Daoy (cell line): ENCODE data around the gene SLC35F3. TPM values are rescaled to one million over a fixed set of nuclear protein-coding genes. Genes with fewer than 3 reads are reported as not detected.
"Not testable (repeated sequence)": the region's sequence is repeated elsewhere in the genome, so short reads cannot be mapped to it uniquely, and the experiment has no call there.

Experiments
- DNase-seq: peaks from one replicate; pipeline ENCODE4 v3.0.0-alpha.2; 2015; ENCODE audit warnings: low read depth
- total RNA-seq: library from RNA; depleted of rRNA; stranded (reverse); fragments of >200 nt; shearing (Covaris generic); gene quantifications from 2 replicates; pipeline ENCODE4 v1.2.3, GENCODE V29; 2014

Gene SLC35F3
- total RNA-seq, 1 experiment from 2014 or later: 7.5 TPM

GRCh38 chr1:234246638-234247116, 342.2 kb downstream of the SLC35F3 start:
- no peak for DNase-seq

DNA sequence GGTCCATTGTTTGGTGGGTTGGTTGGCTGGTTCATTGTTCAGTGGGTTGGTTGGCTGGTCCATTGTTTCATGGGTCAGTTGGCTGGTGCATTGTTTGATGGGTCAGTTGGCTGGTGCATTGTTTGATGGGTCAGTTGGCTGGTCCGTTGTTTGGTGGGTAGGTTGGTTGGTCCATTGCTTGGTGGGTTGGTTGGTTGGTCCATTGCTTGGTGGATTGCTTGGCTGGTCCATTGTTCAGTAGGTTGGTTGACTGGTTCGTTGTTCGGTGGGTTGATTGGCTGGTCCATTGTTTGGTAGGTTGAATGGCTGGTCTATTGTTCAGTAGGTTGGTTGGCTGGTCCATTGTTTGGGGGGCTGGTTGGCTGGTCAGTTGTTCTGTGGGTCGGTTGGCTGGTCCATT, 343.3 kb downstream of the SLC35F3 start:
- DNase-seq: not testable (repeated sequence)

- DNase-seq: no peak
Measured at GRCh38 chr1:234250747-234251146, 346.3 kb downstream of the SLC35F3 start.

DNA sequence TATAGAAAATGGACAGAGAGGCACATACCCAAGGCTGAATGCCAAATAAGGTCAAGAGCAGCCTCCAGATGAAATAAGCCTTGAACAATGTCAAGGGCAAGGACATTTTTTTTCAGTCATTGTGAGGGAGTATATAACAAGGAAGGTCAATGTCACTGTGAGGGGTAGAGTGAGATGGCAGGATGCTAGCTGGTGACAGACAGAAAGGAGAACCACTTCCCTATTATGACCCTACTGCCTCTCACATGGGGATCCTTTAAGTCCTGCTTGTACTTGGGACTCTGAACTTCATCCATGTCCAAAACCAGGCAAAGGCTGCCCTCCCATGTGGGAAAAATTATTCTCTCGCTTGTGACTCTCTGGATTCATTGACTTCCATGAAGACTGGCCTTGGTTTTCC, 349.3 kb downstream of the SLC35F3 start:
- no peak for DNase-seq

DNA sequence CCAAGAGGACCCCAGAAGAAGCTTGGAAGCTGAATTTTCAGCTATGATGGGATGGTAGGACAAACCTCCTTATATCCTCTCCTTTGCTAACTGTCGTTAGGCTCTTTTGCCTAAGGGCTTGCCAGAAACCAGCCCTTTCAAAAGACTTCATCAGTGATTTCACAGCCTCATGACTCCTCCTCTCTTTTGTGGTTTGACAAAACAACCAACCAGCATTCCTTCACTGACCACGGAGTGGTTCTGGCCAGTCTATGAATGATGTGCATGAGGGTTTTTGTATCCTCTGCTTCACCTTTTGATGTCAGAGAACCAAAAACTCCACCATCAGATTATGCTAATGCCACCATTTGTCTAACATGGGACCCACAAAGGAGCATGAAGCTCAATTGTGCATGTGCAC, 351.9 kb downstream of the SLC35F3 start:
- DNase-seq: peak; percentile 33

GRCh38 chr1:234258071-234258470, 353.6 kb downstream of the SLC35F3 start:
- DNase-seq: peak; percentile 21

DNA sequence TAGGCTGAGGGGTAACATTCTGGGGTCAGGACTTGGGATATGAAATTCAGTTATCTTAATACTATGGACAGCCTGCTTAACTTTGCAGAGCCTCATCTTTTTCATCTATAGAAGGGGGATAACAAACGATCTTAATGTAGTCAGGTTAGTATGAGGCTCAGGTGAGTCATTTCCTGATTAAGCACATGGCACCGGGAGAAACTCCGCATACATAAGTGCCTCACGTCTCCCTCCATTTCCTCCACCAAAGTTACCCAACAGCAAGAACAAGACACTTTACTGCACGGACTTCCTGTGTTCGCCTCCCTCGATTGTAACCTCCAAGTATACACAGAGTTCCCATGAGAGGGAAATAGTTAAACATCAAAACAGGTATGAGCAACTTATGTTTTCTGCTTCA, 356.1 kb downstream of the SLC35F3 start:
- peak; percentile 82 for DNase-seq

- DNase-seq: no peak
Measured at GRCh38 chr1:234261545-234261944, 357.1 kb downstream of the SLC35F3 start.

GRCh38 chr1:234262007-234262753, 357.7 kb downstream of the SLC35F3 start:
- no peak for DNase-seq

DNA sequence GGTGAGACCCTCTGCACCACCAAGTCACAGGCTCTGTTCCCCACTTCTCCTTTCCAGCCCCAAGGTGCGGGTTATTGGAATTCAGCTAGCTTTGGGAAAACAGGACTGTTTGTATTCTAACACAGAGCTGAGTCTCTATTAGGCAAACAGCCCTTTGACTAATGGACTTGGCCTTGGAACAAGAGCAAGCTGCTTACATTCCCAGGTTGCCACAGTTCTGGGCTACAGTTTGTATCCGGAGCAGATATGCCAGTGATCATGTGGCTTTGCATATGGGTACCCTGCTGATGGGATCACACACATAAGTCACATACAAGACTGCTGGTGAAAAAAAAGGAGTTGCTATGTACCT, 358.3 kb downstream of the SLC35F3 start:
- DNase-seq: no peak

DNA sequence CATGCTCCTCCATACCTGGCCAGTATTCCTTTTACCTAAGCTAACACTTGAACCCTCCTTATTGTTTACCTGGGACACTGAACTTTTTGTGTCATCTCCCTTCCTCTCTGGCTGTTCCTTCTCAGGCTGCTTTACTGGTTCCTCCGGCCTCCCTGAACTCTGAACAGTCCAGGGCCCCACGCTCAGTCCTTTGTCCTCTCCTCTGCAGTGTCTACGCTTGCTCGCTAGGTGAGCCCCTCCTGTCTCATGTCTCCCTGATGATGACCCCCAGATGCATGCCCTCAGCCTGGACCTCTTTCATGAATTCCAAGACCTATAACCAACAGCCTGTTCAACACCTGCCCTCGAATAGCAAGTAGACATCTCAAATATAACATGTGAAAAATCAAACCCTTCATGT, 360.4 kb downstream of the SLC35F3 start:
- DNase-seq: no peak

DNA sequence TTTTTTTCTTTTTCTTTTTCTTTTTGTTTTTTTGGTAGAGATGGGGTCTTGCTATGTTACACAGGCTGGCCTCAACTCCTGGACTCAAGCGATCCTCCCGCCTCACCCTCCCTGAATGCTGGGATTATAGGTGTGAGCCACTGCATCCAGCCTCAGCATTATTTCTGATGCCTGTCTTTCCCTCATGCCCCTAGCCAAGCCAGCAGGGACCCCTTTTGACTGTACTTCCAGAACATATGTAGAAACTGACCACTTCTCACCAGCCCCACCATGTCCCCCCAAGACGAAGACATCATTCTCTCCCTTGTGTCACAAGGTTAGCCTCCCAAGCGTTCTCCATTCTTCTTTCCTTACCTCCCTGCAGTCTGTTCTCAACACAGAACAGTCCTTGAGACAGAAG, 360.8 kb downstream of the SLC35F3 start:
- no peak for DNase-seq

DNA sequence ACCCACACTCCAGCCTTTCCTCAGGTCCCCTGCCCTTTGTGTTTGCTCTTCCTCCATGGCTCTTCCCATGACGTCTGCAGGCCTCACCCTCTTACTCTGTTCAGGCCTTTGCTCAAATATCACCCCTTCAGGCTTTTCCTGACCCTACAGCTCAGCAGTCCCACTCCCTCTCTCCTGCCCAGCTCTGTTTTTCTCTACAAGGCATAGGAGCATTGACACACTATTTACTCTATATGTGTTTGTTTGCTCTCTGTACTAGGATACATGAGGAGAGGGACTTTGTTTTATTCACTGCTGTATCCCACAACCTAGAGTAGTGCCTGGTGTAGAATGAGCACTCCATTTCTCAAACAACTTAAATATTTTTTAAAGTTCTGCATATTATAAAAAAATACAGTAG, 361.4 kb downstream of the SLC35F3 start:
- DNase-seq: no peak

GRCh38 chr1:234270093-234270492, 365.6 kb downstream of the SLC35F3 start:
- DNase-seq: no peak

DNA sequence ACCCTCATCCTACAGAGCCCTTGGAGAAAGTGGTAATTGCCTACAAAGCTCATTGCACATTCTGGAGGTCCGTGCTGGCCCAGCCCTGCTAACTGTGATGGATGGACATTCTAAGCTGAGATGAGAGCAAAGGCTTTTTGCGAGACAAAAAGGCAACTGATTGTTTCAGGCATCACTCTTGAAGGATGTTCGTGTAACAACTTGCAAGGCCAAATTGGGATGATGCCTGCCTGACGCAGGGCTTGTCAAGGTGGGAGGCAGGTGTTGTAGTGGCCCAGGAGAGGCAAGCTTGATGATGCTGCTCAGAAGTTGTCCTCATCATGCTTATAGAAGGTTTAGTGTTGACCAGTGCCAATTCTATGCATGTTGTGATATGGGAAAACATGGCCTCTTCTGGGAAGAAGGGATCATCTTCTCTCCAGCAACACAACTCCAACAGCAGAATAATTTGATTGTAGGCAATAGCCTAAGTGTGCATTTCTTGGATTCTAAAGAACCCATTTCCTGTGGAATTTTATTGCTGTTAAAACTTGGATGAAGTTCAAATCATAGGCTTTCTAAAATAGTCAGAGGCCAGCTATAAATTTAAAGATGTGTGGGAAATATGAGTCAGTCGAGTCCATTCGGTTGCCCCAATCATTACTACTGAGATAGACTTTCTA, 366.2 kb downstream of the SLC35F3 start:
- DNase-seq: no peak

DNA sequence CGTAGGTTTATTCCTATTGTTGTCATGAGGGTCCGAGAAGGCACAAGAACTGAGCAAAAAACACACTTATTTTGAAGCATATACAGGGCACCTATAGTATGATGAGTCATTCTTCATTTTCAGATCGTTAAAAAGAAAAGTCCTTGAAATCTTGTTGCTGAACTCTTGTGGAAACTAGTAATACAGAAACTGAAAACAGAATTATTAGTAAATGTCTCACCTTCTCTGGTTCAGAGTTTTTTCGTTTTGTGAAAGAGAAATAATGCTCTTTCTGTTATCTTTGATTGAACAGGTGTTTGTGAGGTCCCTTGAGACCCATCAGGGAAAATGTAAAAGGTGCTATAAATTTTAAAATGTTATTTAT, 366.7 kb downstream of the SLC35F3 start:
- DNase-seq: no peak

- no peak for DNase-seq
Measured at GRCh38 chr1:234272656-234273312, 368.3 kb downstream of the SLC35F3 start.

- DNase-seq: no peak
Measured at GRCh38 chr1:234273981-234274380, 369.5 kb downstream of the SLC35F3 start.

GRCh38 chr1:234276151-234276788, 371.8 kb downstream of the SLC35F3 start:
- DNase-seq: no peak

DNA sequence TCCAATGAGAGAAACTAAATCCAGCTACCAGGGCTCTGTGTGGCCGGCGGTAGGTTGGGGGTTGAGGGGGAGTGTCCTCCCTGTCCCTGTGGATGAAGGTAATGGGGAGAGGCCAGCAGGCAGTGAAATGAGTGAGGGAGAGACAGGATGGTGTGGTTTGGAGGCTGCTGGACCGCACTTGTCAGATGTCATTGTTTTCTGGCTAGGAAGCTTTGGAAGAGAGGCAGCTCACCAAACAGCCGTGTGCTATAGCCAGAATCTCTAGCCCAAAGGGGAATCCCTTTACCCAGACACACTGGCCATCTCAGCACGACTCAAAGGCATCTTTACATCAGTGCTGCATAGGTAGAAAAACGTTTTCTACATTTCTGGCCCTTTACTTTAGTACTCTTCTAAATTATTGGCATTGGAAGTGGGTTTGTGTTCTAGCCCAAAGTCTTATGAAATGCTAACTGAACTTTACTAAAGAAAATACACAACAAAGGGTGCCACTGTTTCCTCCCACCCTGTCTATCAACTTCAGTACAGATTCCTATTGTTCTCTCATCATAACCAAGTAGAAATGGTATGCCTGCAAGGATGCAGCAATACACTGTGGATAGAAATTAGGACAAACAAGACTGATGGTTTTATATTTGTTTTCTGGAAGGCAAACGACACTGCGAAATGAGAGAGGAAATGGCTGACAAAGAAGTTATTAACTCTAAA, 372.8 kb downstream of the SLC35F3 start:
- no peak for DNase-seq

GRCh38 chr1:234279021-234279420, 374.5 kb downstream of the SLC35F3 start:
- DNase-seq: no peak

DNA sequence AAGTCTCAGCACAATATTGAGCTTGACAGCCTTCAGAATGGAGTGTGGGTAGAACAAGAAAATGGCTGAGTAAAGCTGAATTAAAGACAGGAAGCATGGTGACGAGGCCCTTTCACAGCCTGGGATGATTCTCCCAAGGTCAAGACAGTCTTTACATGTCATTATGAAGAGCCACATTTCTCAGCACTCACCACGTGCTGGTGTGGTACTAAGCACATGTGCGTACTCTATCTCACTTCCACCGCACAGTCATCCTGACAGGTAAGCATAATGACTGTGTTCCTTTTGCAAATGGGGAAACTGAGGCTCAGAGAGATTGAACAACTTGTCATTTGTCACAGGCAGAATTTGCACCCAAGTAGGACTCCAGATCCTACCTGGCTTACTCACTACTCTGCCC, 376.0 kb downstream of the SLC35F3 start:
- DNase-seq: no peak
